Activated naive CD8-positive, alpha-beta T cell treated with anti-CD3 and anti-CD28 coated beads, Interleukin-2, amount 10 ng/mL, durations not matched to agents 7 days and 5 days (primary cell): ENCODE measurements around the gene POC1B. TPM values are rescaled to one million over a fixed set of nuclear protein-coding genes. Genes with fewer than 3 reads are reported as not detected.

Experiments used
- ATAC-seq: fragments of 150-1000 bp; cut with Tn5 transposase; one replicate; pipeline ENCODE4 v1.10.0; 2021; ENCODE audit warnings: low read depth, moderate library complexity
- POLR2A ChIA-PET: fragments of 350-600 bp; sonication (Branson Sonifier 250); formaldehyde crosslinking; loops from one replicate; lab custom pipeline; 2021; ENCODE audit warnings: antibody characterized with exemption; lab: Charles Lee
- DNase-seq: peaks from one replicate; pipeline ENCODE4 v3.0.0; 2021
- H3K27ac Mint-ChIP-seq: one replicate; pipeline ENCODE4 v1.8.0; 2022; ENCODE audit warnings: mild to moderate bottlenecking, mixed read lengths
- H3K27me3 Mint-ChIP-seq: one replicate; pipeline ENCODE4 v1.8.0; 2022; ENCODE audit warnings: mild to moderate bottlenecking, moderate library complexity, mixed read lengths
- H3K36me3 Mint-ChIP-seq: one replicate; pipeline ENCODE4 v1.8.0; 2021; ENCODE audit warnings: mild to moderate bottlenecking, mixed read lengths
- H3K4me1 Mint-ChIP-seq: one replicate; pipeline ENCODE4 v1.8.0; 2021; ENCODE audit warnings: mixed read lengths
- H3K4me3 Mint-ChIP-seq: one replicate; pipeline ENCODE4 v1.8.0; 2022; ENCODE audit warnings: mild to moderate bottlenecking, moderate library complexity, mixed read lengths
- H3K9me3 Mint-ChIP-seq: one replicate; pipeline ENCODE4 v1.8.0; 2021; ENCODE audit warnings: mixed read lengths
- total RNA-seq, 2 experiments: library from RNA; stranded (reverse); gene quantifications; one replicate each; pipeline ENCODE4 v1.2.3, GENCODE V29; 2021

POC1B gene
- total RNA-seq, 2 experiments from 2014 or later = 48.0 to 48.8 TPM

DNA sequence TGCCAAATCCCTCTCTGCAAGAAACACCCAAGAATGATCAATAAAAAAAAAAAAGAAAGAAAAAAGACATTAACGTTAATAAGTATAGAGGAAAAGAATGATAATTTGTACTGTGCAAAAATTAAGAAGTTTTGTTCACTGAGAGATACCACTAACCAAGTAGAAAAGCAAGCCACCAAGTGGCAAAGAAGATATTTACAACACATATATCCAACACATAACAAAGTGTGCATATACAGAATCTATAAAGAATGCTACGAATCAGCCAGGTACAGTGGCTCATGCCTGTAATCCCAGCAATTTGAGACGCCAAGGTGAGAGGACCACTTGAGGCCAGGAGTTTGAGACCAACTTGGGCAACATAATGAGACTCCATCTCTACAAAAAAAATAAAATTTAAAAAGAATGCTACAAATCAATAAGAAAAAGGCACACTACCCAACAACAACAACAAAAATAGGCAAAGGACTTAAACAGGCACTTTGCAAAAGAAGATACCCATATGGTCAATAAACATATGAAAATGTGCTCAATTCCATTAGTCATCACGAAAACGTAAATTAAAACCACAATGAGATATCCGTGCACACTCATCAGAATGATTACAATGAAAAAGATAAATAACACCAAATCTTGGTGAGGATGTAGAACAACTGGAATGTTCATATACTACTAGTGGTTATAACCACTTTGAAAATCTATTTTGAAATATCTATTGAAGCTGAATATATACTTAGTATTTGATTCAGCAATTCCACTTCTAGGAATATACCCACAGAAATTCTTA lies 21.1 kb downstream of the POC1B start:
- Mint-ChIP-seq H3K27ac (no peak overlapping the region), H3K4me1 (peaks cover 11% of the 10 kb centered on the region), H3K4me3 (no peak overlapping the region), H3K36me3 (peaks cover 30% of the 10 kb centered on the region), H3K9me3 (no peaks in the 10 kb centered on the region), H3K27me3 (no peaks in the 10 kb centered on the region)
- DNase-seq (no peak), ATAC-seq (no peak)
- POLR2A ChIA-PET = no interaction called here

DNA sequence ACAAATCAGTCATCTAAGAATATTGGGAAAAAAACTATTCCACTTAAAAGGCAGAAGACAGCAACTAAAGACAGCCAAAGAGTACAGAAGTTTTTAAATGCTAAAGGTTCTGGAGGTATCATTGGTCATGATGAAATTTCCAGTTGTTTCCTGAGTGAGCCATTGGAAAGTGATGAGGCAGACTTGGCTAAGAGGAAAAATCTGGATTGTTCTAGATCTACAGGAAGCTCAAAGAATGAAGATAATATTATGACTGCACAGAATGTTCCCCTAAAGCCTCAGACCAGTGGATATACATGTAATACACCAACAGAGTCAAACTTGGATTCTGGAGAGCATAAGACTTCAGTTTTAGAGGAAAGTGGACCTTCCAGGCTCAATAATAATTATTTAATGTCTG lies 24.1 kb downstream of the POC1B start:
- DNase-seq = no peak
- Mint-ChIP-seq H3K36me3 (peaks cover 30% of the 10 kb centered on the region), H3K9me3 (no peaks in the 10 kb centered on the region), H3K27me3 (no peaks in the 10 kb centered on the region), H3K27ac (no peak overlapping the region), H3K4me1 (peaks cover 9% of the 10 kb centered on the region), H3K4me3 (no peak overlapping the region)
- ATAC-seq = no peak
- POLR2A ChIA-PET = no interaction called here

DNA sequence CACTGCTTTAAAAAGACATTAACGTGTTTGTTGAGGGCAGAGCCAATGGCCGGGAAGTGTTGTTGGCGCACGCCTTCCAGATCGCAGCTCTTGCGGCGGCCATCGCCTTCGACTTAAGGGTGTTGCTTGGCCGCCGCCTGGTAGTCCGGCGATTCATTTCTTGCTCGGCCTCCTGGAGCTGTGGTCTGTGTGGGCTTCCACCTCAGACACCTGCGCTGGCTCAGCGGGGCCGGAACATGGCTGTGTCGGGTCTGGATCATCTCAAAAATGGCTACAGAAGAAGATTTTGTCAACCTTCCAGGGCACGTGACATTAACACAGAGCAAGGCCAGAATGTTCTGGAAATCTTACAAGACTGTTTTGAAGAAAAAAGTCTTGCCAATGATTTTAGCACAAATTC lies 26.0 kb downstream of the POC1B start:
- no peaks in the 10 kb centered on the region for H3K9me3 Mint-ChIP-seq
- POLR2A ChIA-PET = no interaction called here
- DNase-seq (no peak), ATAC-seq (no peak)
- peaks cover 9% of the 10 kb centered on the region for H3K4me1 Mint-ChIP-seq
- peaks cover 32% of the 10 kb centered on the region for H3K36me3 Mint-ChIP-seq
- no peaks in the 10 kb centered on the region for H3K27me3 Mint-ChIP-seq
- H3K27ac Mint-ChIP-seq = no peak overlapping the region
- H3K4me3 Mint-ChIP-seq = no peak overlapping the region

DNA sequence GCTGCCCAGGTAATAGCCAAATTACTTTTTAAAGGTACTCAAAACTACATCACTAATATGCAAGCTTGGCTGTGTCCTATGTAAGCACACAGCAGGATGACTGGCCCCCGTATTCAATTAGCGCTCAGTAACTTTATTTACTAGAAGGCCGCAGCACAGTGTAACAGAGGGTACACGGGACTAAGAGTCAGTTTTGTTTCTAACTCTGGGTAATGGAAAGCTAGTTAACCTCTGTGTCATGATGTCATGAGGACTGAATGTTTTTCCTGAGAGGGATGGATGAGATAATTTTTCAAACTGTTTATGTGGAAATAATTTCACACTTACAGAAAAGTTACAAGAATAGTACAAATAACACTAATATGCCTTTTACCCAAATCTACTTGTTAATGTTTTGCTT lies 28.4 kb downstream of the POC1B start:
- ATAC-seq = no peak
- no peak overlapping the region for H3K4me3 Mint-ChIP-seq
- POLR2A ChIA-PET = interaction anchor here (1.0 kb wide), 1 partner anchor 12 kb away, joined by 3 read pairs; no protein-coding TSS in a partner anchor
- no peaks in the 10 kb centered on the region for H3K9me3 Mint-ChIP-seq
- H3K4me1 Mint-ChIP-seq = peaks cover 19% of the 10 kb centered on the region
- H3K27ac Mint-ChIP-seq = no peak overlapping the region
- no peaks in the 10 kb centered on the region for H3K27me3 Mint-ChIP-seq
- peaks cover 40% of the 10 kb centered on the region for H3K36me3 Mint-ChIP-seq
- no peak for DNase-seq

DNA sequence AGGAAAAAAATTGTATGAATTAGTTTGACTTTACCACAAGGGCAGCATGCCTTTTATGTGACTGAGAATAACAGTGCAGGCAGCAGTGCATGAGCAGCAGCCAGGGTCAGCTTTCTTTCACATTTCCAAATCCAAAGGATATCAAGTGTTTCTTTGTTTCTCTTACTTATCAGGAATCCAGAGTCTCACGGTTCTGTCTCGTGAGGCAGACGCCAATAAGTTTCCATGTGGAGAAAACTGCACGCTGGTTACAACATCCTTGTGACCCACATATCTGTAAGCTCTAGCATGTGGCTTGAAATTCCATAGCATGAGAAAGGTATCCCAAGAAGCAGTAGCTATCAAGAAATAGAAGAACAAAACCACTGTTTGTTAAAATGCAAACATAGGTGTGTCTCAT lies 28.8 kb downstream of the POC1B start:
- POLR2A ChIA-PET = no interaction called here
- Mint-ChIP-seq H3K9me3 (no peaks in the 10 kb centered on the region), H3K4me3 (no peak overlapping the region), H3K36me3 (peaks cover 36% of the 10 kb centered on the region), H3K27ac (no peak overlapping the region), H3K27me3 (no peaks in the 10 kb centered on the region), H3K4me1 (peaks cover 19% of the 10 kb centered on the region)
- no peak for ATAC-seq
- no peak for DNase-seq

DNA sequence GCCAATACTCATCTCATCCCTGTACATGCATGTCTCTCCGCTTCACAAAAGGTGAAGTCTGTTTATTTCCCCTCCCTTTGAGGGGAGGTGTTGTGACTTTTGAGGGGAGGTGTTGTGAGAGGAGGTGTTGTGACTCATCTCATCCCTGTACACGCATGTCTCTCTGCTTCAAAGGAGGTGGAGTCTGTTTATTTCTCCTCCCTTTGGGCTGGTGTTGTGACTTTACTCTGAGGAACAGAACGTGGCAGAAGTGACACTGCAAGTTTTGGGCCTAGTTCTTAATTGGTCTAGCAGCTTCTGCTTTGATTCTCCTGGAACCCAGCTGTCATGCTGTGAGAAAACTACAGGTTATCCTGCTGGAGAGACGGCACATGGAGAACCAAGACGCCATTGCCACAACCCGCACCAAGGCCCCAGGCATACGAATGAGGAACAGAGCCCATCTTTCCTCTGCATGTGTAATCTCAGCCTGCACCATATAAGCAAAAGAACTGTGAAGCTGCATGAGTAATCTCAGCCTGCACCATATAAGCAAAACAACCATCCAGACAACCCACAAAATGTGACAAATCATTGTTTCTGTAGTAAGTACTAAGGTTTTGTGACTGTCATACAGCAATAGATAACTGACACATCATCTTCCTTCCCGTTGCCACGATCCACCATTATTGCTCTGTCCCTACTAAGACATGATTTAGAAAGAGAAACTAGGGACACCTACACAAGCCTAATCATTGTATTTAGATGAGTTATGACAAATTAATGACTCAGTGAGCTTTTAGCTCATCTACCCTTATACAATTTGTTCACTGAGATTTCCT lies 31.2 kb downstream of the POC1B start:
- ATAC-seq = peak; percentile 50
- no peaks in the 10 kb centered on the region for H3K27me3 Mint-ChIP-seq
- peaks cover 19% of the 10 kb centered on the region for H3K4me1 Mint-ChIP-seq
- H3K36me3 Mint-ChIP-seq = peaks cover 39% of the 10 kb centered on the region
- H3K4me3 Mint-ChIP-seq = no peak overlapping the region
- H3K27ac Mint-ChIP-seq = peak overlapping the region; percentile 15
- DNase-seq = no peak
- H3K9me3 Mint-ChIP-seq = no peaks in the 10 kb centered on the region
- POLR2A ChIA-PET = no interaction called here

DNA sequence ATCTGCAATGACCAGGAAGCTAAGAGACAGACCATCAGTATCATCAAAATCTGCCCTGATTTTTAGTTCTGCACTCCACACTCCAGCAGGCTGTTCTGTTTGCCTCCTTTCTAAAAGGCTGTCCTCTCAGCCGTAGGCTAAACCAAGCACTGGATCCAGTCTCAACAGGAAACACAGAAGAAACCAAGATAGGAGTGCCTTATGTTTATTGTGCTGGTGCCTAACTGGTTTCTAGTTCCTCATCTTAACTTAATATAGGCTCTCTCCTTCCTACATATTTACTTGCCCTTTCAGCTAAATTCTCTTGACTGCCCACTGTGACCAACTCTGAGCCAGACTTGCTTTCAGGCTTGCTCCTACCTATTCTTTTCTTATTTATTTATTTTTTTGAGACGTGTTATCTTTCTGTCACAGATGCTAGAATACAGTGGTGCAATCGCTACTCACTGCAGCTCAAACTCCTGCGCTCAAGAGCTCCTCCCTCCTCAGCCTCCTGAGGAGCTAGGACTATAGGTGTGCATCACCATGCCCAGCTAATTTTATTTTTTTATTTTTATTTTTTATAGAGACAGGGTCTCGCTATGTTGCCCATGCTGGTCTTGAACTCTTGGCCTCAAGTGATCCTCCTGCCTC lies 32.1 kb downstream of the POC1B start:
- peaks cover 17% of the 10 kb centered on the region for H3K4me1 Mint-ChIP-seq
- DNase-seq (no peak), ATAC-seq (no peak)
- POLR2A ChIA-PET = no interaction called here
- no peak overlapping the region for H3K4me3 Mint-ChIP-seq
- no peaks in the 10 kb centered on the region for H3K27me3 Mint-ChIP-seq
- H3K36me3 Mint-ChIP-seq = peaks cover 35% of the 10 kb centered on the region
- no peaks in the 10 kb centered on the region for H3K9me3 Mint-ChIP-seq
- no peak overlapping the region for H3K27ac Mint-ChIP-seq

DNA sequence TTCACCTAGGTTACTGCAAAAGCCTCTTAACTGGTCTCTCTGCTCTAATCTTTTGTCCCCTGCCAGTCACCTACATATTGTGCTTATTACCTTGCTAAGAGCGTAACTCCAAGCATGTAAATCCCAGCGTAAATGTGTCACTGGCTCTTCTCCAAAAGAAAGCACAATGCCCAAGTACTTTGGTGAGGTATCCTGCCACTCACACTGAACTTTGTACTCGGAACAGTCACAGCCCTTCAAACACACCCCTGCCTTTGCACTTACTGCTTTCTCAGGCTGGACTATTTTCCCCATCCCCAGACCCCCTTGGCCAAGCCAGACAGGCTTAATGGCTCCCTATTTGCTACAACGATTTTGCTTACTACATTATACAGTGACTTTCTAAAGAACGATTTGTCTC lies 33.0 kb downstream of the POC1B start:
- POLR2A ChIA-PET = no interaction called here
- no peaks in the 10 kb centered on the region for H3K9me3 Mint-ChIP-seq
- peaks cover 17% of the 10 kb centered on the region for H3K4me1 Mint-ChIP-seq
- ATAC-seq = no peak
- no peaks in the 10 kb centered on the region for H3K27me3 Mint-ChIP-seq
- DNase-seq = no peak
- peaks cover 33% of the 10 kb centered on the region for H3K36me3 Mint-ChIP-seq
- H3K4me3 Mint-ChIP-seq = no peak overlapping the region
- H3K27ac Mint-ChIP-seq = no peak overlapping the region

DNA sequence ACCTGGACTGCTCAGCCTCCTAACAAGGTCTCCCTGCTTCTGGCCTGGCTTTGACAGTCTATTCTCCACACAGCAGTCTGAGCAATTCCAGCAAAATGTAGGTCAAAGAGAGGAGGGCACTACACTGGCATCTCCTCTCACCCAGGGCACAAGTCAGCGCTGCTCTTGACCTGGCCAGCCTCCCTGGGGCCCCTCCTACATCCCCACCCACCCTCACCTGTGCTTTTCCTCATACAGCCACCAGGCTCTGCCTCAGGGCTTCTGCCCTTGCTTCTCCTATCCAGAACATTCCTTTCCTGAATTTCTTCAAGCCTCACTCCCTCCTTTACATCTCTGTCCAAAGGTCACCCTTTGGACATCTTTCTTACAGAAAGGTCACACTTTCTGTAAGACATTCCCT lies 34.9 kb downstream of the POC1B start:
- Mint-ChIP-seq H3K27ac (no peak overlapping the region), H3K27me3 (no peaks in the 10 kb centered on the region), H3K9me3 (no peaks in the 10 kb centered on the region), H3K36me3 (peaks cover 38% of the 10 kb centered on the region), H3K4me3 (no peak overlapping the region), H3K4me1 (peaks cover 16% of the 10 kb centered on the region)
- ATAC-seq (no peak), DNase-seq (no peak)
- POLR2A ChIA-PET = no interaction called here

DNA sequence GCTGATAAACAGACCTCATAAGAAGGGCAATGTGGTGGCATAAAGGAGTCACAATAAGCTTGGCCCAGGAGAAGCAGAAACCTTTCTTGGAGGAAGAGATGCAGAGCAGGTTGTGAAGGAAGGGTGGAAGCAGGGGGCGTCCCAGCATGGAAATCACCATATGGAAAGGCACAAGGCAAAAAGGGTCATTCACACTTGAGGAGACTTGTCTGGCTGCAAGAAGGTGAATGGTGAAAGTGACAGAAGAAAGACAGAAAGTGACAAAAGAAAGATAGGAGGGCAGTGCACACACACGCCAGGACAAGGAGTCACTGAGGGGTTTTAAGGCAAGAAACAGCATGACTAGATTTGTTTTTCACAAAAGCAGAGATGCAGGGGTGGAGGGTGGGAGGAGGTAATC lies 39.6 kb downstream of the POC1B start:
- Mint-ChIP-seq H3K4me1 (peaks cover 2% of the 10 kb centered on the region), H3K4me3 (no peak overlapping the region), H3K27ac (no peak overlapping the region), H3K9me3 (no peaks in the 10 kb centered on the region), H3K36me3 (peaks cover 39% of the 10 kb centered on the region), H3K27me3 (no peaks in the 10 kb centered on the region)
- no peak for ATAC-seq
- DNase-seq = no peak
- POLR2A ChIA-PET = interaction anchor here (0.6 kb wide), 1 partner anchor 12 kb away, joined by 3 read pairs; no protein-coding TSS in a partner anchor

DNA sequence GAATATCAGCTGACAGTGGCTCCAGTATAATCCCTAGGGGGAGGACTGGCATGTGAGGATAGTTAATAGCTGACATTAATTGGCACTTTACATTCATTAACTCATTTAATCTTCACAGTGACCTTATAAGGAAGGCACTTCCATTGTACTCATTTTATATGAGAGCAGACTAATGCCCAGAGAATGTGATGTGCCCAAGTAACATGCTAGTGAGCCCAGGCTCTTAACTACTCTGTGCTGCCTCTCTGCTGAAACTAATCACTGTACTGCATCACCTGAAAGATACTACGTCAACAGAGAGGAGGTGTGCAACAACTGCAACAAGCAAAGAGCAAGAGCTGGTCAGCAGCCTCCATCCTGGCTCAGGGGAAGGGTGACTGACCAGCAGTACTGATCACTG lies 41.4 kb downstream of the POC1B start:
- Mint-ChIP-seq H3K4me1 (peaks cover 2% of the 10 kb centered on the region), H3K4me3 (no peak overlapping the region), H3K27me3 (no peaks in the 10 kb centered on the region), H3K36me3 (peaks cover 37% of the 10 kb centered on the region), H3K9me3 (no peaks in the 10 kb centered on the region), H3K27ac (no peak overlapping the region)
- DNase-seq = no peak
- ATAC-seq = no peak
- POLR2A ChIA-PET = no interaction called here

DNA sequence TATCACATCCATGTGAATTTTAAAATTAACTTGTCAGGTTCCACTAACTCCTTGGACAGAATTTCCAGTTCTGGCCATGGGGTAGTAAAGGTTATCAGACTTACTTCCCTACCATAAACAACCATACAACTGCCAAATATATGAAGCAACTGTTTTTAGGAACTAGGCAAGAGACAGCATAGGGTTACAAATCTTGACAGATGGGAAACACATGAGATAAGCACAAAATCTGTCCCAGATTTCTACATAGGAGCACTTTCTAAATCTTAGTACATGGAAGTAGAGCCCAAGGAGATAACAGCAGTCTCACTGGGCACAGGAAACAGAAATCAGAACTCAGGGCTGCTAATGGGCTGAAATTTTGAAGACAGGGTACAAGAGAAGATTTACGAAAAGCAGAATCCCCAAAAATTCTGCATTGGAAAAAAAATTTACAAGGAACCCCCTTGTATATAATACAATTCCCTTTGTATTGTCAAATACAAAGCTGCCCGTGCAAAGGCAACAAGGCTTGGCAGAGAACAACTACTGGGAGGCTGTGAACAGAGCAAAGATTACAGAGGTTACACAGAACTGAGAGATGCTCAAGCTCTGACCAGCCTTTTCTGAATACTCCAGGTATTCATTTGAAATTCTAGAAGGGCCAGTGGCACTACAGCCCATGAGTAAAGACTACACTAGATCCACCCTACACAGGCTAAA lies 44.5 kb downstream of the POC1B start:
- H3K36me3 Mint-ChIP-seq = peaks cover 33% of the 10 kb centered on the region
- no peaks in the 10 kb centered on the region for H3K27me3 Mint-ChIP-seq
- no peaks in the 10 kb centered on the region for H3K9me3 Mint-ChIP-seq
- H3K4me3 Mint-ChIP-seq = no peak overlapping the region
- H3K4me1 Mint-ChIP-seq = peaks cover 9% of the 10 kb centered on the region
- DNase-seq (no peak), ATAC-seq (no peak)
- POLR2A ChIA-PET = no interaction called here
- no peak overlapping the region for H3K27ac Mint-ChIP-seq

DNA sequence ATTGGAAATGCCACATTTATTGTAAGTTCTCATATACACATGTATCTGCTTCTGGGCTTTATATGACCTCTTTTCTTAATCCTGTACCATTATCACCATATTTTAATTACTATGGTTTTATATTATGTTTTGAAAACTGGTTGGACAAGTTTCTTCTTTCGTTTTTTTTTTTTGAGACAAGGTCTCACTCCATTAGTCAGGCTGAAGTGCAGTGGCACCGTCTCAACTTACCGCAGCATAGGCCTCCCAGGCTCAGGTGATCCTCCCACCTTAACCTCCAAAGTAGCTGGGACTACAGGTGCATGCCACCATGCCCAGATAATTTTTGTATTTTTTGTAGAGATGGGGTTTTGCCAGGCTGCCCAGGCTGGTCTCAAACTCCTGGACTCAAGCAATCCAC lies 45.9 kb downstream of the POC1B start:
- peaks cover 14% of the 10 kb centered on the region for H3K4me1 Mint-ChIP-seq
- ATAC-seq (no peak), DNase-seq (no peak)
- H3K9me3 Mint-ChIP-seq = no peaks in the 10 kb centered on the region
- H3K27me3 Mint-ChIP-seq = no peaks in the 10 kb centered on the region
- H3K27ac Mint-ChIP-seq = no peak overlapping the region
- no peak overlapping the region for H3K4me3 Mint-ChIP-seq
- POLR2A ChIA-PET = no interaction called here
- peaks cover 31% of the 10 kb centered on the region for H3K36me3 Mint-ChIP-seq
